PC-9 (cell line): ENCODE data around the gene FERMT1. TPM values are rescaled to one million over a fixed set of nuclear protein-coding genes. Genes with fewer than 3 reads are reported as not detected.
A peak's percentile ranks its signal among the peaks of the same experiment; 100 is the strongest.

Experiments
- BruUV-seq: library from RNA; stranded (reverse); fragments of 400-500 nt; replicated peaks from 2 replicates; lab custom pipeline; 2021; lab: Mats Ljungman, UMichigan
- CTCF ChIA-PET: fragments of 300-600 bp; sonication (Branson Sonifier 250); formaldehyde crosslinking; loops from one replicate; lab custom pipeline; 2022; ENCODE audit warnings: antibody characterized with exemption; lab: Charles Lee
- POLR2A ChIA-PET: fragments of 300-600 bp; sonication (Branson Sonifier 250); formaldehyde crosslinking; loops from one replicate; lab custom pipeline; 2022; ENCODE audit warnings: antibody characterized with exemption; ENCODE audit not compliant: unreplicated experiment; lab: Charles Lee
- DNase-seq, 2 experiments: peaks; one replicate each; pipeline versions ENCODE4 v3.0.0 to v3.0.0-alpha.2; 2015 to 2022; ENCODE audit warnings: mixed read lengths in 1 of 2
- H2AFZ ChIP-seq: fragments of 200-600 bp; sonication (generic); 2 replicates; pipeline ENCODE4 v1.8.1; 2017; ENCODE audit warnings: antibody characterized with exemption
- H3F3A ChIP-seq: fragments of 200-600 bp; sonication (generic); 2 replicates; pipeline ENCODE4 v1.8.1; 2017; ENCODE audit warnings: antibody characterized with exemption, mild to moderate bottlenecking, low read depth; ENCODE audit not compliant: insufficient read depth
- H3K27ac ChIP-seq: fragments of 200-600 bp; sonication (generic); 2 replicates; pipeline ENCODE4 v1.6.1; 2016; ENCODE audit warnings: mixed run types
- H3K27me3 ChIP-seq: fragments of 200-600 bp; sonication (generic); 2 replicates; pipeline ENCODE4 v1.6.1; 2016; ENCODE audit warnings: low read depth, mixed run types; ENCODE audit not compliant: insufficient read depth
- H3K36me3 ChIP-seq: fragments of 200-600 bp; sonication (generic); 2 replicates; pipeline ENCODE4 v1.6.1; 2016; ENCODE audit warnings: low read depth, mixed run types
- H3K4me1 ChIP-seq: fragments of 200-600 bp; sonication (generic); replicated peaks from 2 replicates; pipeline ENCODE4 v1.6.1; 2016; ENCODE audit warnings: mixed run types; ENCODE audit not compliant: insufficient read depth
- H3K4me2 ChIP-seq: fragments of 200-600 bp; sonication (generic); 2 replicates; pipeline ENCODE4 v1.6.1; 2017; ENCODE audit warnings: mixed run types
- H3K4me3 ChIP-seq: fragments of 200-600 bp; sonication (generic); 2 replicates; pipeline ENCODE4 v1.6.1; 2016; ENCODE audit warnings: mixed run types
- H3K79me2 ChIP-seq: fragments of 200-600 bp; sonication (generic); 2 replicates; pipeline ENCODE4 v1.6.1; 2017; ENCODE audit warnings: low read depth, mixed run types
- H3K9me2 ChIP-seq: fragments of 200-600 bp; sonication (generic); 2 replicates; pipeline ENCODE4 v1.8.1; 2017; ENCODE audit warnings: mild to moderate bottlenecking; ENCODE audit not compliant: insufficient read depth
- H3K9me3 ChIP-seq: fragments of 200-600 bp; sonication (generic); 2 replicates; pipeline ENCODE4 v1.8.1; 2016; ENCODE audit warnings: low read depth; ENCODE audit not compliant: insufficient read depth
- H4K20me1 ChIP-seq: fragments of 200-600 bp; sonication (generic); 2 replicates; pipeline ENCODE4 v1.8.1; 2017; ENCODE audit not compliant: insufficient read depth
- EZH2 ChIP-seq: fragments of 200-600 bp; sonication (generic); IDR thresholded peaks from 2 replicates; pipeline ENCODE4 v1.8.0; 2017; ENCODE audit warnings: antibody characterized with exemption, low read depth
- intact Hi-C: fragments of 100-400 bp; cut with micrococcal nuclease; formaldehyde crosslinking; loops from one replicate; pipeline ENCODE4 v1.10.0; 2022; ENCODE audit not compliant: unreplicated experiment
- total RNA-seq: library from RNA; stranded (reverse); gene quantifications from 2 replicates; pipeline ENCODE4 v1.2.3, GENCODE V29; 2021
- TF ChIP-seq, protein P1 (sequence below): fragments of 200-600 bp; sonication (generic); conservative IDR thresholded peaks from 2 replicates; pipeline ENCODE4 v1.6.1; 2017; ENCODE audit warnings: mixed run types, antibody characterized with exemption, mild to moderate bottlenecking, moderate library complexity

The FERMT1 gene
- total RNA-seq, 1 experiment from 2014 or later, result 20.6 TPM

DNA sequence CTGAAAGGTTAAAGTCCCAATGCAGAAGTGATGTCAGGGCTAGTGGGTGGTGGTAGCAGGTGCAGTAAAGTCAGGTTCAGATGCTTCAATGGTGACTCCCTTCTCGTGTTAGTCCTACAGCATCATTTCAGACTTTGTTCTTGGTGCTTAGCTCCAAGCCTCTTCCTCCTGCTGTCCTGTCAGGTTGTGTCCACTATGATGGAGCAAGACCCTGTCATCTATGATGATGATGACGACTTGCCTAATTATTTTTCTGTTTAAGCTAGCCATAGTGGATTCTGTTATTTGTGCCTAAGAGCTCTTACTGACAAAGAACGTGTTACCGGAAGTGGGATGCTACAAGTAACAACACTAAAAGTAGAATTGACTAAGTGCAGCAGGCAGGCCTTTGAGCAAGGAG, 5.0 kb upstream of the FERMT1 start:
- ChIA-PET POLR2A (no interaction called here), CTCF (no interaction called here)
- Histone ChIP-seq H2AFZ (no peak overlapping the region), H3K4me2 (no peak overlapping the region), H3K27me3 (no peaks in the 10 kb centered on the region), H3F3A (peaks cover 25% of the 10 kb centered on the region), H4K20me1 (no peaks in the 10 kb centered on the region), H3K36me3 (no peaks in the 10 kb centered on the region), H3K79me2 (no peaks in the 10 kb centered on the region), H3K9me2 (no peaks in the 10 kb centered on the region), H3K9me3 (0 out of 2 replicates have a peak, but pooled peaks cover 4% of the 10 kb centered on the region), H3K4me1 (peaks cover 11% of the 10 kb centered on the region), H3K27ac (no peak overlapping the region), H3K4me3 (no peak overlapping the region)
- TF ChIP-seq EZH2, result no peak
- TF ChIP-seq, protein P1, sequence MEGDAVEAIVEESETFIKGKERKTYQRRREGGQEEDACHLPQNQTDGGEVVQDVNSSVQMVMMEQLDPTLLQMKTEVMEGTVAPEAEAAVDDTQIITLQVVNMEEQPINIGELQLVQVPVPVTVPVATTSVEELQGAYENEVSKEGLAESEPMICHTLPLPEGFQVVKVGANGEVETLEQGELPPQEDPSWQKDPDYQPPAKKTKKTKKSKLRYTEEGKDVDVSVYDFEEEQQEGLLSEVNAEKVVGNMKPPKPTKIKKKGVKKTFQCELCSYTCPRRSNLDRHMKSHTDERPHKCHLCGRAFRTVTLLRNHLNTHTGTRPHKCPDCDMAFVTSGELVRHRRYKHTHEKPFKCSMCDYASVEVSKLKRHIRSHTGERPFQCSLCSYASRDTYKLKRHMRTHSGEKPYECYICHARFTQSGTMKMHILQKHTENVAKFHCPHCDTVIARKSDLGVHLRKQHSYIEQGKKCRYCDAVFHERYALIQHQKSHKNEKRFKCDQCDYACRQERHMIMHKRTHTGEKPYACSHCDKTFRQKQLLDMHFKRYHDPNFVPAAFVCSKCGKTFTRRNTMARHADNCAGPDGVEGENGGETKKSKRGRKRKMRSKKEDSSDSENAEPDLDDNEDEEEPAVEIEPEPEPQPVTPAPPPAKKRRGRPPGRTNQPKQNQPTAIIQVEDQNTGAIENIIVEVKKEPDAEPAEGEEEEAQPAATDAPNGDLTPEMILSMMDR, result no peak
- no TSS peak for BruUV-seq
- no peak for DNase-seq
- intact Hi-C loops, result no loop called here

DNA sequence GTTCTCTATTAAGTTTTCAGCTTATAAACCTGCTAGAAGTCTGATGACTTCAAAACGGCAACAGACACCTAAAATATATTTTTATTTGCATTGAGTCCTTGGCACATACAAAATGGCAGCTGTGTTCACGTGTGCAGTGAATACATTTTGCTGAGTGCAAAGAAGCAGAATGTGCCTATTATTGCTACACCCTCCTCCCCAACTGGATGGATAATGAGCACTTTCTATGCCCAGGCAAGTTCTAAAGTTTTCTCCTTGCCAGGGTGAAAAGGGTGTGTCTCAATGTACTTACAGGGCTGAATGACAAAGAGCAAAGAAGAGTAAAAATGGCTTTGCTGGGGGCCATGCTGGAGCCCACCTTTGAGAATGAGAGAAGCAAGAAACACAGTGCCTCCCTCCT, 4.0 kb upstream of the FERMT1 start:
- no peak overlapping the region for H3K4me3 ChIP-seq
- no peak for TF ChIP-seq EZH2
- TF ChIP-seq, protein P1, result no peak
- no peaks in the 10 kb centered on the region for H4K20me1 ChIP-seq
- H3K36me3 ChIP-seq, result no peaks in the 10 kb centered on the region
- intact Hi-C loops, result no loop called here
- H2AFZ ChIP-seq, result no peak overlapping the region
- H3K9me2 ChIP-seq, result no peaks in the 10 kb centered on the region
- no peak for DNase-seq
- H3F3A ChIP-seq, result peaks cover 35% of the 10 kb centered on the region
- H3K27ac ChIP-seq, result no peak overlapping the region
- 0 out of 2 replicates have a peak, but pooled peaks cover 4% of the 10 kb centered on the region for H3K9me3 ChIP-seq
- H3K79me2 ChIP-seq, result 0 out of 2 replicates have a peak, but pooled peaks cover under 1% of the 10 kb centered on the region
- peaks cover 11% of the 10 kb centered on the region for H3K4me1 ChIP-seq
- POLR2A ChIA-PET, result no interaction called here
- no peaks in the 10 kb centered on the region for H3K27me3 ChIP-seq
- no TSS peak for BruUV-seq
- CTCF ChIA-PET, result no interaction called here
- H3K4me2 ChIP-seq, result no peak overlapping the region

DNA sequence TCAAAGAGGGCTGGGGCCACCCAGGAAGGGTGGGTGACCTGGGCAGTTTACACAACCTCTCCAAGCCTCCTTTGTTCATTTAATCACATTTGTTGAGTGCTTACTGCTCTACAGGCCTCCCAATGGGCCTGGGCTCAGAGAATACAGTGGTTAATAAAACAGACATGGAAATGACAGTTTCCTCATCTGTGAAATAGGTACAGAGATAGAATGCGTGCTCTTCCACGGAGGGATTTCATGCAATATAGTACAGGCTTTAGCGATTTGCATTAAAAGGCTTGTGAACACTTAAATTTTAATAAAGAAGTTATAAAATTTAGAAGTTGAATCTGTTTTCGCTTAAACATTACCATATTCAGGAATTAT, 802 bp upstream of the FERMT1 start:
- Histone ChIP-seq H3K9me3 (no peaks in the 10 kb centered on the region), H3K9me2 (no peaks in the 10 kb centered on the region), H4K20me1 (no peaks in the 10 kb centered on the region), H3K4me1 (peaks cover 34% of the 10 kb centered on the region), H3K4me3 (peak overlapping the region; percentile 84; the same call in 1 of the 2 replicates), H3K27ac (peak overlapping the region; percentile 86), H3K4me2 (peak overlapping the region; percentile 91), H3K36me3 (peaks cover 13% of the 10 kb centered on the region; the same call in 1 of the 2 replicates), H3F3A (peaks cover 48% of the 10 kb centered on the region), H3K27me3 (no peaks in the 10 kb centered on the region), H3K79me2 (peaks cover 30% of the 10 kb centered on the region), H2AFZ (peak overlapping the region; percentile 82)
- intact Hi-C loops, result no loop called here
- no peak for DNase-seq
- no TSS peak for BruUV-seq
- CTCF ChIA-PET, result no interaction called here
- POLR2A ChIA-PET, result no interaction called here
- TF ChIP-seq EZH2, result no peak
- TF ChIP-seq, protein P1, result no peak
